ENCODE measurements around the gene BRINP3.

BRINP3 gene

GRCh38 chr1:190259424-190259823, 218.2 kb downstream of the BRINP3 start:
- H3K27ac ChIP-seq: no peak overlapping the region
- TF ChIP-seq CTCF (conservative IDR thresholded peaks at IDR 0.05) (no peak), ZFX (IDR thresholded peaks at IDR 0.05) (no peak)

GRCh38 chr1:190258003-190258402, 219.7 kb downstream of the BRINP3 start:
- no peak for TF ChIP-seq CTCF (conservative IDR thresholded peaks at IDR 0.05)
- TF ChIP-seq ZFX (IDR thresholded peaks at IDR 0.05): no peak
- H3K27ac ChIP-seq: no peak overlapping the region

GRCh38 chr1:190252046-190252445, 225.6 kb downstream of the BRINP3 start:
- H3K27ac ChIP-seq: no peak overlapping the region
- TF ChIP-seq ZFX (IDR thresholded peaks at IDR 0.05): no peak
- no peak for TF ChIP-seq CTCF (conservative IDR thresholded peaks at IDR 0.05)

GRCh38 chr1:190250368-190250767, 227.3 kb downstream of the BRINP3 start:
- H3K27ac ChIP-seq: no peak overlapping the region
- no peak for TF ChIP-seq ZFX (IDR thresholded peaks at IDR 0.05)
- no peak for TF ChIP-seq CTCF (conservative IDR thresholded peaks at IDR 0.05)

- no peak overlapping the region for H3K27ac ChIP-seq
- TF ChIP-seq ZFX (IDR thresholded peaks at IDR 0.05) (no peak), CTCF (conservative IDR thresholded peaks at IDR 0.05) (no peak)
Observed at GRCh38 chr1:190244406-190244805, 233.3 kb downstream of the BRINP3 start.

- TF ChIP-seq CTCF (conservative IDR thresholded peaks at IDR 0.05) (no peak), ZFX (IDR thresholded peaks at IDR 0.05) (no peak)
- no peak overlapping the region for H3K27ac ChIP-seq
Observed at GRCh38 chr1:190243056-190243455, 234.6 kb downstream of the BRINP3 start.

GRCh38 chr1:190226006-190226405, 251.7 kb downstream of the BRINP3 start:
- H3K27ac ChIP-seq: no peak overlapping the region
- TF ChIP-seq ZFX (IDR thresholded peaks at IDR 0.05) (no peak), CTCF (conservative IDR thresholded peaks at IDR 0.05) (no peak)

Measured in C4-2B (cell line).